Daoy (cell line): Measurements from ENCODE around the gene ABCA4. TPM values are rescaled to one million over a fixed set of nuclear protein-coding genes. Genes with fewer than 3 reads are reported as not detected.

Experiments used
- DNase-seq: peaks from one replicate; pipeline ENCODE4 v3.0.0-alpha.2; 2015; ENCODE audit warnings: low read depth
- total RNA-seq: library from RNA; depleted of rRNA; stranded (reverse); fragments of >200 nt; shearing (Covaris generic); gene quantifications from 2 replicates; pipeline ENCODE4 v1.2.3, GENCODE V29; 2014

ABCA4 gene
- total RNA-seq, 1 experiment from 2014 or later, result 0.80 TPM

DNA sequence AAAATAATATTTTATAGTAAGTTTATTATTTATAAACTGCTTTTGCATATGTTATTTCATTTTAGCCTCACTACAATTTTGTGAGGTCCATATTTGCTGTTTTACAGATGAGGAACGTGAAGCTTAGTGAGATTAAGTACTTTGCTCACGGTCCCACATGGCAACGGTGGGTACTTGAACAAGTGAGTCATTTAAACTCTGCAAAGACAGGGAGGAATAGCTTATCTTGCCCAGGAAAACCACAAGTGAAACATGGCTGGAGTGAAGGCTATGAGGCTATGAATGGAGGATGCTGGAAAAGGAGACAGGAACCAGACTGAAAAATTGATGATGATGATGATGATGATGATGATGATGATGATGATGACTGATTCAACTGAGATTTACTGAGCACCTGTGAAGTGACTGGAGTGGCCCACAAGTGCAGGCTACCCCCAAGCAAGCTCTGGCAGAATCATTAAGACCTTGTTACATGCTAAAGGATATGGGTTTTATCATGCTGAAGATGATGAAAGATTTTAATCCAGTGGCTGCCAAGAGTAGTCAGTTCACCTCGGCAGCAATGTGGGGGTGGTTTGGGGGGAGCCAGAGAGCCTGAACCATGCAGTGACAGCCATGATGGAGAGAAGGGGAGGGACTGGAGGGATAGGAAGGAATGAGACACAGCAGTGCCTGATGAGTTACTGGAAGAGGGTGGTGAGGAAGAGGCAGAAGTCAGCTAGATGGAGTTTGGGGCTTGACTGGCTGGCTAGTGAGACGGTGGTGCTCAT lies 1.4 kb upstream of the ABCA4 start:
- DNase-seq, result peak; percentile 89

DNA sequence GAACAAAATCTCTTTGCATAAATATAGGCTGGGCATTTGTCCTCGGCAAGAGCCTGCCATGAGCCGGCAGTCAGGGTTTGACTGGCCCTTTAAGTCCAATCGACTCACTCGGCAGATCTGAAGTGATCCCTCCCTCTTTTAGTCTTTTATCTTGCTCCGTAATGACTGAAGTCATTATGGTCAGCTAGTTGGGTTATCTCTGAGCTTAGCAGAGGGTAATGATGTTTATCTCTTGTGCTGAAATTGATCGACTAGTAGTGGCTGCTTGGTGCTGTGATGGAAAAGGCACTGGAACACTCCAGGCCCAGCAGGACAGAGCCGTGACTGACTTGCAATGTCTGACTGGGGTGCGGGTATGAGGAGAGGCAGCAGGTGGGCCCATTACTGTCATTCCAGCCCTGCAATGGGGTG lies 468 bp upstream of the ABCA4 start:
- no peak for DNase-seq

DNA sequence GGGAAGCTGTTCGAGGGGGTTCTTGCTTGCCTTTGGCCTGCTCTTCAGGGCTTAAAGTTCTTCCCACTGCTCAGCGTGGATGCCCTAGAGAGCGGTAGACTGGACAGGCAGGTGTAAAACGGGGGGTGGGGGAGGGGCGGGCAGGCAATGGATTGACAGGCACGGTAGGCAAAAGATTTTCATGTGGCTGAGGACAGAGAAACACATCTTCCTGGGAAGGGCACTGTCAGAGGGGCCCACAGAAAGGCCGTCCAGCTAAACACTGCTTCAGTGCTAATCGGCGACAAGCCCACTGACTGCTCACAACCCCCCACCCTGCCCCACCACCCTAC lies 412 bp downstream of the ABCA4 start:
- DNase-seq, result no peak

DNA sequence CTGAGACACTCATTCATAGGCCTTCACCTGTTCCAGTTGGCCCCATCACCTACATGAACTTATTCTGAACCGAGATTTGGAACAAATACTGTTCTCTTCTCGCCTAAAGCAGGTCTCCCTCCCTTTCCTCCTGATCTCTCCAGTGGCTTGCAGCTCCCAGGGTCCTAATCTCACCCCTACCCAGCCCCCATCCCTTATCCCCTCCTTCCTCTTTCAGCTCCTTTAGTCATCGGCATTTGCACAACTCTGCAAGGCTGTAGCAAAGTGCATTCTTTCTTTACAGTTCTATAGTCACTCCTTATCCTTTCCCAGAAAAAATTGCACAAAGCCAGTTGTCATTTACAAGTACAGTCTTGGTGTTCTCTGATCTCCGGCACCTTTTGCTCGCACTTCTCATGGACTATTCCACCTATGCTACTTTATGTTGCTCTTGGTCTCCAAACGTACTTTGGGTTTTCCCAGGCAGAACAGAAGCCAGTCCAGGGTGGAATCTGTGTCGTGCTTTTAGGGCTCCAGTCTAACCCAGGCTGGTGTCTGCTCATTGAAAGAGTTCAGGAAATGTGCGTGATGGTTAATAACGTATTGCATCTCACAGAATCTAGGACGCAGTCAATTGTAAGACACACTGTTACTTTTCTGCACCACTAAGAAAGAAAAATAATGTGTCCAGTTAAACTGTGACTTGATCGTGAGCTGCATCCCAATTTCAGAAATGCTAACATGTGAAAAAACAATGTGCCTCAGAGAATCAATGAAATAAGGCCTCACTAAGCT lies 965 bp downstream of the ABCA4 start:
- DNase-seq, result no peak

DNA sequence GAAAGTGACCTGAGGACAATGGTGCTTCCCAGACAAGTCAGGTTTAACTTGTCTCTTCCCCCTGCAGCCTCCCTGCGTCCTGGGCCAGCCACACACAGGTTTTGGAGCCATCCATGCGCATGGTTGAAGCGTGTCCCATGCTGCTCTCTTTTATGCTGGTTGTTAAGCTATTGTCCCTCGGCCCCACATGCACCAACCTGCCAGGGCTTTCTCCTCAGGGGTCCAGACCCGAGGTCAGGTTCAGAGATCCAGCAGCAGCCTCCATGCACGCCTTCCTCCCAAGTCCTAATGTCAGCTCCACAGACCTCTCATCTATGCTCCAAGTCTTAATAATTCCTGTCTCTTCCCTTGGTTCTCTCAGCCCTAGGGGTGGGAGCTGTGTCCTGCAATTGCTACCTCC lies 1.6 kb downstream of the ABCA4 start:
- no peak for DNase-seq

DNA sequence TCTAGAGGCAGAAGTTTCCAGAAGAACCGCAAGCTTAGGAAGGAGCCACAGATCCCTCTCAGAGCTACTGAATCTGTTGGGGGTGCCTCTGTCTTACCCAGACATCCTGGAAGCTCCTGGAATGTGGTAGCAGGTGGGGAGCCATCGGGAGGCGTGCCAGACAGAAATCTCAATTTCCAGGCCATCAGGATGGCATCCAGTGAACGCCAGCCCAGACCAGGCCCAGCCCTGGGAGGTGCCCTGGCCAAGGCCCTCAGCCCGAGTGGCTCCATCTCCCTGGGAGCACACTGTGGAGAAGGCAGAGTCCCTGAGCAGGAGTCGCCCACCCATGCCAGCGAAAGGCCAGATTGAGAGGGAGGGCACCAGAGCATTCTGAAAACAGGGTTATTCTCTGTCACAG lies 2.5 kb downstream of the ABCA4 start:
- DNase-seq, result no peak

DNA sequence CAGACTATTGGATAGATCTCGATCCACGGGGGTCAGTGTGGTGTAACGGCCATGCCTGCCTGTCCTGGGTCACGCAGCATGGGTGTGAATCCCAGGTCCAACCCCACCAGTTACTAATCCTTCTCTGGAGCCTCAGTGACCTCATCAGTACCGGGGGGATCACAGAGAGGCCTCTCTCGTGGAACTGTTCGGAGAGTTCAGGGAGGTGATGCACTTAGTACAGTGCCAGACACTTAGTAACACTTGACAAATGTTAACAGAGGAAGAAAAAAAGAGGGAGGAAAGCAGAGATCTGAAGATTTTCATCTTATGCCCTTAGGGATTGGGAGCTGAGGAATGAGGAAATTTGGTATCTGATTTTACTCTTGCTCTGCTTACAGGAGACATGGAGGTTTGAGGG lies 2.9 kb downstream of the ABCA4 start:
- no peak for DNase-seq

DNA sequence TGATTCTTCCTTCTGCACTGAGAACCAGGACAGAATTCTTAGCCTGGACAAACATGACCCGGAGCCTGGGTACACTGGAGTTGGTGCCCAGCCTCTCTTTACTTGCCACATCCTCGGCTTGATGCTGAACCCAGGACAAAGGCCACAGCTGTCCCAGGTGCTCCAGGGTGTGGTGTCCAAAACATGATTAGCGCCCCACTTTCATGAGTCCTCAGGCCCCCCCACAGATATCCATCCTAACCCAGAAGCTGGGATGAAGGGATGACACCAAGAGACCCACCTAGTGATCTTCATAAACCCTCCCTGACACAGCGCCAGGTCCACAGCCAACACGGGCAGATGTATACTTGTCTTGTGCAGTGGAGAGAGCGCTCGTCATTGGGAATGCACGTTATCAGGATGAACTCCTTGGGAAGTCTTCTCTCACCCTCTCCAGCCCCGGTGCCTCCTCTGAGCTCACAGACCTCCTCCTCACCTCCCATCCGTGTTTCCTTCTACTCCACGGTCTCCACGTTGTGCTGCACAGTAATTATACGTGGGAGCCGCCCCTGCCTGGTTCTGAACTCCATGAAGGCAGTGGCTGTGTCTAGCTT lies 3.6 kb downstream of the ABCA4 start:
- DNase-seq, result no peak

DNA sequence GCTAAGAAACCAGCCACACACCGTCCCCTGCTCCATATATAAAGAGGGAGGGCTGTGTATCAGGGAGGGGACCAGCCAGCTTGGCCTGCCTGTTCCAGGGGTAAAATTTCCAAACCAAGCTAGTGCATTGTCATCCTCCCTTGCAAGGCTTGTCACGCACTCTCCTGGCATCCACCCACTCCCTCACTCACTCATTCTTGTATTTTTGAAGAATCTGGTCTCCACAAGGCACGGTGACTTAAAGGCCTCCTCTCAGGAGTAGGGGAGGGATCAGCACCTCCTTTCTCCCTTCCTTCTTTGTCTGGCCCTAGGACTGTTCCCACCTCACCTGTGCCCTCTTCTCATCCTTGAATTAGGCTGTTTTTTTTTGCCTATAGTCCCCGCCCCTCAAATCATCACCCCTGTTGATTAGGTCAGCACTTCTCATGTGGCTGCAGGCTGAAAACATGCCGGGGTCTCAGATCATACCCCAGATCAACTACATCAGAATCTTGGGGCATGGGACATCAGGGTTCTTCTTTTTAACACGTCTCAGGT lies 5.0 kb downstream of the ABCA4 start:
- peak; percentile 39 for DNase-seq

DNA sequence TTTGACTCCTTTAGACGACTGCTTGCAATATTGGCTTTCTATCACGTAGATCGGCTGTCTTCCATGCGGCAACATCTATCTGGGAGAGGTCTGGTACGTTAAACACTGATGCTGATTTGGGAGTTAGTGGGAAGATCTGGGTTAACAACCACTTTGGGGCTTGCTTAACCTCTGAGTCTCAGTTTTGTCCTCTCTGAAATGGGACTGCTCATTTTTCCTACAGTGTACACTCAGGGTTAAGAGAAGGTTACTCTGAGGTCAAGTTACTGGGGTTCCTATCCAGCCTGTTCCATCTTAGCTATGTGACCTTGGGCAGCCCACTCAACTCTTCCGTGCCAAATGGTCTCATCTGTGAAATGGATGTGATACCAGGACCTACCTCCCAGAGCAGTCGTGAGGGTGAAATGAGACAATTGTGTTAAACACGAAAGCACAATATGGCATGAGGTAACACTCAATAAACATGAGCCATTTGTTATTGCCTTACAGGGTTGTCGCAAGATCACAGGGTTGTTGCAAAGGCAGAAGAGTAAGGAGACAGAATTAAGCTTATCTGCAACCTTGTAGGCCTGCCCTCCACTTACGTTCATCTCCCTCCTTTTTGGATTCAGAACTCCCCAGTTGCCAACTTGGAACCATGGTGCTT lies 5.6 kb downstream of the ABCA4 start:
- DNase-seq, result no peak

DNA sequence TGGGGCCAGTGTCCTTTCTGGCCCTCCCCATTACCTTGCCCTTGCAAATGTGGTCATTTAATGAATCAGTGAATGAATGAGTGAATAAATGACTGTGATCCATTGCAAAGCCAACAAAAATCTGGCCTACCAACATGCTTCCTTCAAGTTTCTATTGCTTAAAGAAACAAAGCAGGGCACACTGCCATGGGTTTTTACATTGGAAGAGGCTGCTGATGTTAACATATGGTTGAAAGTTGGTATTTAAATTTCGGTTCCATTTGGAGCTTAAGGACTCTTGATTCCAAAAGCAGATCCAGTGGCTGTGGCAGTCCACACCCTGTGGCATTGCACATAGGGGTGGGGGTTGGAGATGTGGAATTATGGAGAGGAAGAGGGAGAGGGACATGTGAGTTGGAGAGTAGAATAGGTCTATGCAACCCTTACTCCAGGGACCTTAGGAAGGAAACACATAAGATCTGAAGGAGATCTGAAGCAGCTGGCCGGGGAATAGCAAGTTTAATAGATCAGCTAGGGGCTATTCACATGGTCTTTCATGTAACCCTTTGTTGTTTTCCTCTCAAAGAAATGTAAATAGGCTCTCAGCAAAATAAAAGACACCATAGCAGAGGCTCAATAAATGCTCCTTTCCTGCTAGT lies 7.2 kb downstream of the ABCA4 start:
- DNase-seq, result no peak

DNA sequence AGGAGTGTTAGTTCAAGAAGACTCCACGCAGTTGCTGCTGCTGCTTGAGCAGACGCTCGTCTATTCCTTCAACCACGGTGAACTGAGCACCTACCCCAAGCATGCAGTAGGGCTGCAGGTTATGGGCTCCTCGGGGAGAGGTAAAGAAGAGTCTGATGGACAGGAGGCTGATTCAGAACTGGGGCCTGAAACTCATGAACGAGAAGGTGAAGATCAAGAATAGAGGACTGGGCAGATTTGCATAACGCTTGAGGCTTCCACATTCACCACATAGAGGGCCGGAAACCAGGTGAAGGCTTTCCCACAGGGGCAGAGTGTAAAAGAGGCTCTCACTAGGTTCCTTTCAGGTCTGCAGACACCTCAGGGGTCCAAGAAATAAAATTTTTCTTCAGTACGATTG lies 9.1 kb downstream of the ABCA4 start:
- no peak for DNase-seq

DNA sequence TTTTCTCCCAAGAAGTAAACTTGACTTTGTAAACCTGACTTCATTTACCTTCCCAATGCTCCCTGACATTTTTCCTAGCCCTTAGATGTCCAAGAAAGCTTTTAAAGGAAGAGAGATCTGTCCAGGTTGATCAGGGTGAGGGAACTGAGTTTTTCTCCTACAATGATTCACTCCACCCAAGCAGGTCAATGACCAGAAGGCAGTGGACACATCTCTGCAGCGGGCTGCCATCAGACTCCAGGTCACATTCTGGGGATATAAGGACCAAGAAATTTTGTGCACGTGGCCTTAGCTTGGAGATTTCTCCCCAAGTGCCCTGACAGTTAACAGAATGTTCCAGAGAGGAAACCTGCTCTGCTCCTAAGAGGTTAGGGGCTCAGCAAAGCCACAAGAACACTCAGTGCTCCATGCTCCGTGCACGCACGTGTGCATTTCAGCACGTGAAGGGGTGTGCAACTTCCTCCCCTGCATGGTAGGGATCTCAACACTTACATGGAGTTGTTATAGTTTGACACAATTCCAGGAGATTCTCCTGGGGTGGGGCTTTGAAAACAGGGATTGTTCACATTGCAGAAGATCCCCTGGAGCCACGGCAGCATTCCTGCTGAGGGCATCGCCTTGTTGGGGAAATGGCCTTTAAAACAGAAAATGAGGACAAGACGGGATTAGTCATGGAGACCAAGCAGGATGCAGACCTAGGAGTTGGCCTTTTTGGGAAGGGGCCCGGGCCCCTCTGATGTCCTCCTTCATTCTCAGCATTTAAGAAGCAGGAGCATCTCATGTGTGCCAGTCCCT lies 9.8 kb downstream of the ABCA4 start:
- no peak for DNase-seq

DNA sequence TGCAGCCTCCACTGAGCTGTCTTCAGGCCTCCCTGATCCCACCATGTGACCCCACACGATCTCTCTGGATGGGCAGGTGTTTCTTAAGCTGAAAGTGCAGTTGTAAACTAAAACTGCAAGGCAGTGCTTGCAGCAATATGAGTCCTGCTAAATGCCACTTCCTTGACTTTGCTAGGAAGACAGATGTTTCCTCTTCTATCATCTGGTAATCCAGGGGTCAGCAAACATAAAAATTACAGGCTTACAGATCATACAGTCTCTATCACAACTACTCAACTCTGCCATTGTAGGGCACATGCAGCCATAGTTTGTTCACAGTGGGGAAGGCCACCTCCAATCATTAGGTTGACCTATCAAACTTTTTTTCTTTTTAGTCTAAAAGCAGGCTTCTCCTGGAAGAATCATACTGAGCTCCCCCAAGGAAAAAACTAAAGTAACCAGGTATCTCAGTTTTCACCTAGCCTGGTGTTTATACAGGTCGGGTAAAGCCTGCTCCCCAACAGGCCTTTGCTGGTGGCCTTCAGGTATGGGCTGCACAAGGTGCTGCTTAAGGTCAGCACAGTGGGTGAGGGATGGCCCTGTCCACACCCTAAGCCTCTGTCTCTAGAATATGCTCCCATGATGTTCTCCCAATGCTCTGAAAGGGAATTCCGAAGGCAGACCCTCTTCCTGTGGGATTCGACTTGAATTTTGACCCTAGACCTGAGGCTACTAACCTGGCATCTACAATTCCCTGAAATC lies 10.8 kb downstream of the ABCA4 start:
- DNase-seq, result no peak

DNA sequence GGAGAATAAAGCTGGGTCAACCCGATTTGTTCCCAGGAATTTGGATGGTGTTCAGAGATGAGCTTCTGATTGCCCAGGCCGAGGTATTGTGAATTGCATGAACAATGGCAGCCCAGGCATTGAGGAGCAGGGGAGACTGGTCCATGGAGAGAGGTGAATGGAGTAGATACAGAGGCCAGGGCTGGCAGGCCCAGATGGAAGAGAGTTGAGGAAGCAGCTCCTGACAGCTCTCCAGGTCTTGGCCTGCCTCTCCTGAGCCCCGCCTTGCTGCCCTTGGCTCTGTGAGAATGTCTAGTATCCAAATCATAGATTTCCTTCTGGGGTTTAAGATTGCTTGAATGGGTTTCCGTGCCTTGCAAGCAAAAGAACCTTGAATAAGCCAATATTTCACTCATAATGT lies 11.5 kb downstream of the ABCA4 start:
- DNase-seq, result no peak

DNA sequence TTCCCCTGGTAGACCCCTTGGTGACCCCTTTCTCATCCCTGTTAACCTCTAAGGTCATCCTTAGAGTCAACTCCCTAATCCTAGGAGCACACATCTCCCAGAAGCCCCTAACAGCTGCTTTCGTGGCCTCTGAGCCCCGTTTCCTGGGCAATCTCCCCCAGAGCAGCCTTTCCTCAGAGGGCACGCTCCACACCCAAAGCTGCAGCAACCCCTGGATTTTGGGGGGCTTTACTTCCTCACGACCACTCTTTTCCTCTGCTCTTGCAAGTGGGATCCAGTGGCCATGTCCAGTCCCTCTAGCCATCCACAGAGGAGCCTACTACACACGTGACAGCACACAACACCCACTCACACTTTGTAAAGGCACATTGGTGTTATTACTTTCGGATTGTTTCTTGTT lies 13.8 kb downstream of the ABCA4 start:
- no peak for DNase-seq

DNA sequence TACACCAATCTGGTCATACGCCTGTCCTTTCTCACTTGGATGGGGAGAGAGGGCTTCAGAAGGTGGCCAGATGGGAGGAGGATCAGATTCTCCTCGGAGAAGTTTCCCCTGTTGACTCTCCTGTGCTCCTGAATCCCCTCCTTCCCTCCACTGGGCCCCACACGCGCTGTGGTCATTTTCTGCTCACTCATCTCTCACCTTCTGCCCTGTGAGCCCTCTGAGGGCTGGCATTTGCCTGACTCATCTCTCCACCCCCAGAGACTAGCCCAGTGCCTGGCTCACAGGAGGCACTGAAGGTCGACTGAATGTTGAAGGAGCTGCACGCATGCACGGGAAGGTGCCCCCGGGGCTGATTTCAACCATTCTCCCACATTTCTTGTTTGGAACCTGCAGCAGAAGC lies 14.2 kb downstream of the ABCA4 start:
- peak; percentile 55 for DNase-seq

DNA sequence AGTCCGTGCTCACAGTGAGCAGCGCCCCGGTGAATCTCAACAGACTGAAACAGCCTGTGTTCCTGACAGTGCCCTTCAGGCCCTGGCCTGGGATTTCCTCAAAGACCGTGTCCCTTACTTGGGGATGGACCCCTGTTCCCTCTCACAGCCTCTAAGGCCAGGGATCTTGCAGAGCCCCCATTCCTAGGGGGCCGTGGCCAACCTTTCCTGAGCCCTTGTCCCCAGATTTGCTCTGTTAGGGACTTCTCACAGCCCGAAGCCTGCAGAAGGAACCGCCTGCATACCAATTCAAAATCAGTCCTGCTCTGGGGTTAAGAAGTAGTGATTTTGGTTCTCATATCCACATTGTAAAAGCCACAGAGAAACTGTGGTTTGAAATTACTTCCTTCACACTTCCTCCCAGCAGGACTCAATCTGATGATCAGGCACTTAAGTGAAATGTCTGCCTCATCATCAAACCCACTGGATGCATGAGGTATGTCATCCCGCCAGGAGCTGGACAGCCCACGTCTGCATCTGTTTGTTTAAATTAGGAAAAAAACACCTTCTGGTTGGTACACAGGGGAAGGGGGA lies 14.9 kb downstream of the ABCA4 start:
- DNase-seq, result peak; percentile 80

DNA sequence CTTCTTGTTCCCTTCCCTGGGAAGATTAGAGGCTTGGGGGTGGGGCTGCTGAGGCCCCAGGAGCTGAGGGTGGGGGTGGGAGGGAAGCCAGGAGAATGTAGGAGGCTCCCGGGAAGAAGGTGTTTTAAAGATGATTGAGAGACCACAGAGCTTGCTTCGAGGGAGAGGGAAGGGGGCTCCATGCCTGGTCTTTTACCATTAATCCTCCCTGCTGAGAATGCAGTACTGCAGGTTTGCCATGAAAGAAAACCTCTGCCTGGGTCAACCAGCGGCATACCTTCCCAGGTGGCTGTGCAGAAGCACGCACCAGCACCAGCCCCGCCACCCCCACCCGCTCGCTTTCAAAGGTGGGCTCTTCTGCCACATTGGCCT lies 15.4 kb downstream of the ABCA4 start:
- DNase-seq, result no peak
